Naive thymus-derived CD4-positive, alpha-beta T cell (primary cell): ENCODE measurements around the gene RNF125. TPM values are rescaled to one million over a fixed set of nuclear protein-coding genes. Genes with fewer than 3 reads are reported as not detected.

Experiments
- ATAC-seq: fragments of 150-1000 bp; cut with Tn5 transposase; 2 replicates; pipeline ENCODE4 v1.10.0; 2021; ENCODE audit warnings: mild to moderate bottlenecking, moderate library complexity
- CTCF ChIA-PET: fragments of 350-600 bp; sonication (Branson Sonifier 250); formaldehyde crosslinking; loops from one replicate; lab custom pipeline; 2021; ENCODE audit warnings: antibody characterized with exemption; lab: Charles Lee
- POLR2A ChIA-PET: fragments of 350-600 bp; sonication (Branson Sonifier 250); formaldehyde crosslinking; loops from one replicate; lab custom pipeline; 2021; ENCODE audit warnings: antibody characterized with exemption, inconsistent platforms; lab: Charles Lee
- DNase-seq, 9 donors: peaks; one replicate each; pipeline versions ENCODE4 v3.0.0 to v3.0.0-alpha.2; 2020 to 2022; ENCODE audit warnings: mixed read lengths in 1 of 9
- H3K27ac ChIP-seq: one replicate; pipeline ENCODE4 v1.7.0; 2013; ENCODE audit warnings: mild to moderate bottlenecking, low read depth, low read length, moderate library complexity
- H3K27me3 ChIP-seq, 2 donors: one replicate each; pipeline ENCODE4 v1.7.0; 2013; ENCODE audit warnings: low read length in 2 of 2, mild to moderate bottlenecking in 2 of 2, moderate library complexity in 2 of 2; ENCODE audit not compliant: control insufficient read depth in 2 of 2, insufficient read depth in 2 of 2
- H3K36me3 ChIP-seq, 3 experiments: 1 replicate in 2 of 3; 2 replicates in 1 of 3; pipeline ENCODE4 v1.7.0; 2013; ENCODE audit warnings: low read length in 3 of 3, mild to moderate bottlenecking in 3 of 3, moderate library complexity in 1 of 3; ENCODE audit not compliant: insufficient read depth in 3 of 3, control insufficient read depth in 2 of 3
- H3K4me1 ChIP-seq, 2 donors: one replicate each; pipeline ENCODE4 v1.7.0; 2013; ENCODE audit warnings: low read length in 2 of 2, mild to moderate bottlenecking in 2 of 2, moderate library complexity in 1 of 2; ENCODE audit not compliant: control insufficient read depth in 2 of 2, insufficient read depth in 2 of 2
- H3K4me3 ChIP-seq: 2 replicates; pipeline ENCODE4 v1.7.0; 2013; ENCODE audit warnings: mild to moderate bottlenecking, low read length
- H3K9me3 ChIP-seq, 3 experiments: 1 replicate in 2 of 3; 2 replicates in 1 of 3; pipeline ENCODE4 v1.7.0; 2013; ENCODE audit warnings: low read length in 3 of 3; ENCODE audit not compliant: control insufficient read depth in 2 of 3
- H3K27ac Mint-ChIP-seq, 9 donors: one replicate each; pipeline ENCODE4 v1.8.0; 2020 to 2022; ENCODE audit warnings: mixed read lengths in 9 of 9, mild to moderate bottlenecking in 8 of 9, moderate library complexity in 5 of 9, inconsistent platforms in 2 of 9
- H3K27me3 Mint-ChIP-seq, 5 donors: one replicate each; pipeline ENCODE4 v1.8.0; 2021 to 2022; ENCODE audit warnings: mixed read lengths in 5 of 5, mild to moderate bottlenecking in 1 of 5
- H3K36me3 Mint-ChIP-seq, 5 donors: one replicate each; pipeline ENCODE4 v1.8.0; 2020 to 2022; ENCODE audit warnings: mixed read lengths in 5 of 5, mild to moderate bottlenecking in 3 of 5, inconsistent platforms in 1 of 5
- H3K4me1 Mint-ChIP-seq, 7 donors: one replicate each; pipeline ENCODE4 v1.8.0; 2020 to 2022; ENCODE audit warnings: mixed read lengths in 7 of 7, mild to moderate bottlenecking in 3 of 7, inconsistent platforms in 1 of 7
- H3K4me3 Mint-ChIP-seq, 10 donors: one replicate each; pipeline ENCODE4 v1.8.0; 2020 to 2022; ENCODE audit warnings: mild to moderate bottlenecking in 10 of 10, mixed read lengths in 10 of 10, moderate library complexity in 6 of 10, inconsistent platforms in 2 of 10
- H3K9me3 Mint-ChIP-seq, 11 donors: one replicate each; pipeline ENCODE4 v1.8.0; 2020 to 2022; ENCODE audit warnings: mixed read lengths in 11 of 11, mild to moderate bottlenecking in 4 of 11, inconsistent platforms in 1 of 11, moderate library complexity in 1 of 11
- intact Hi-C, 2 donors: fragments of 100-400 bp; cut with micrococcal nuclease; formaldehyde crosslinking; loops; one replicate each; pipeline ENCODE4 v1.15.1; 2023
- polyA plus RNA-seq, 2 donors: library from polyadenylated mRNA; unstranded; fragments of 300-500 nt; fragmentation: Illumina TruSeq; gene quantifications; one replicate each; pipeline ENCODE4 v1.2.3, GENCODE V29; 2021
- total RNA-seq, 6 experiments: library from RNA in 5 of 6; stranded (reverse) in 5 of 6; gene quantifications; 1 replicate in 5 of 6; 2 replicates in 1 of 6; pipeline ENCODE4 v1.2.3 and lab custom pipeline; 2021 to 2026

The RNF125 gene
- total and polyA plus RNA-seq, 7 experiments from 2014 or later: 20.9 to 64.7 (median 37.1) TPM

- peaks cover 0 to 51% (median 33%) of the 10 kb centered on the region in 5 donors for H3K36me3 Mint-ChIP-seq
- no peak for DNase-seq
- peak overlapping the region in 8 of 9 donors; percentile 1 to 89 (median 58) for H3K27ac Mint-ChIP-seq
- Histone ChIP-seq H3K36me3 (peaks cover 4 to 38% (median 13%) of the 10 kb centered on the region in 3 experiments), H3K27ac (peak overlapping the region; percentile 2), H3K27me3 (no peaks in the 10 kb centered on the region), H3K4me3 (peak overlapping the region; percentile 12), H3K9me3 (no peaks in the 10 kb centered on the region), H3K4me1 (peaks cover 21% of the 10 kb centered on the region in 2 donors)
- H3K9me3 Mint-ChIP-seq: no peaks in the 10 kb centered on the region
- peaks cover 22 to 54% (median 36%) of the 10 kb centered on the region in 7 donors for H3K4me1 Mint-ChIP-seq
- H3K27me3 Mint-ChIP-seq: no peaks in the 10 kb centered on the region
- ChIA-PET CTCF (interaction anchor here (0.6 to 2.1 kb wide), 3 partner anchors 30 to 106 kb away, joined by 5 to 6 read pairs (median 6); partner anchors contain the start of genes RNF125 and TRAPPC8), POLR2A (interaction anchor here (0.8 to 1.2 kb wide), 3 partner anchors 9 to 30 kb away, joined by 4 to 6 read pairs (median 4); partner anchors contain the start of gene RNF125)
- H3K4me3 Mint-ChIP-seq: peak overlapping the region in 9 of 10 donors; percentile 1 to 83 (median 36)
- intact Hi-C loops: loop anchor here (1.0 to 2.0 kb wide), 4 partner anchors 7 to 44 kb away; no protein-coding TSS in a partner anchor
- peak; percentile 46 for ATAC-seq
Observed at GRCh38 chr18:32048507-32049091, 30.0 kb downstream of the RNF125 start.

- peak in 1 of 9 donors; percentile 23 for DNase-seq
- intact Hi-C loops: loop anchor here (1.0 to 2.0 kb wide), 4 partner anchors 8 to 43 kb away; no protein-coding TSS in a partner anchor
- Histone ChIP-seq H3K9me3 (no peaks in the 10 kb centered on the region), H3K27ac (peak overlapping the region; percentile 35), H3K36me3 (peaks cover 5 to 35% (median 18%) of the 10 kb centered on the region in 3 experiments), H3K27me3 (no peaks in the 10 kb centered on the region), H3K4me3 (no peak overlapping the region), H3K4me1 (peaks cover 21% of the 10 kb centered on the region in 2 donors)
- Mint-ChIP-seq H3K9me3 (no peaks in the 10 kb centered on the region), H3K27ac (peak overlapping the region; percentile 10 to 89 (median 56)), H3K4me1 (peaks cover 22 to 58% (median 36%) of the 10 kb centered on the region in 7 donors), H3K36me3 (peaks cover 0 to 55% (median 36%) of the 10 kb centered on the region in 5 donors), H3K27me3 (no peaks in the 10 kb centered on the region), H3K4me3 (peak overlapping the region; percentile 2 to 83 (median 56))
- ChIA-PET CTCF (interaction anchor here (0.9 to 2.1 kb wide), 4 partner anchors 17 to 31 kb away, joined by 4 to 7 read pairs (median 5); partner anchors contain the start of gene RNF125), POLR2A (interaction anchor here (1.0 to 1.7 kb wide), 2 partner anchors 9 to 11 kb away, joined by 3 to 7 read pairs; no protein-coding TSS in a partner anchor)
- ATAC-seq: peak; percentile 79
Observed at GRCh38 chr18:32049393-32050171, 31.0 kb downstream of the RNF125 start.

DNA sequence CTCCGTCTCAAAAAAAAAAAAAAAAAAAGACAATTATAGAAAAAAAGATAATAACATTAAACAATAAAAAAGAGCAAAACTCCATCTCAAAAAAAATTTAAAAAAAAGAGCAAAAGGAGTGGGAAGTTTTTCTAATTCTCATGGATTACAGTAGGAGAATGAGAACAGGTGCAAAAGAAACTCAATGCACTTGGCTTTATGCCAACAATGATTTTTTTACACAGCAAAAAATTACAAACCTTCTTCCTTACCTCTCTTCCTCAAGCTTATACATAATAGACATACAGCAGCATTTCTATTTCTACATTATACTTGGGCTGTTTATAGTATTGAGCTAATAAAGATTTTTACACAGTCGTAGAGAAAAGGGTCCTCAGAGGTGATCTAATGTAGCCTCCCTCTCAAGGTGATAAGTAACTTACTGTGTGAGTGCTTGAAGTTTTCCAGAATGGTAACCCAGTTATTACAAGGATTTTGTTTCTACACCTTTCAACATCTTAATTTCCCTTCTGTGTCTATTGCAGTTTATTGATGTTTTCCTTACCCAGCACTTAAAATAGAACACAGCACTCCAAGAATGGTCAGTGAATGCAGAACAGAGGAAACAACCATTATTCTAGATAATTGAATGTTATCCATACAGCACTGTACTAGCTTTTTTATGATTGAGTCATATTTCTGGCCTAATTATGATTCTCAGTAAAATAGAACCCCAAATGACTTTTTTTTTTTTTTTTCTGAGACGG, 38.2 kb downstream of the RNF125 start:
- H3K36me3 ChIP-seq: peaks cover 5 to 11% (median 7%) of the 10 kb centered on the region in 3 experiments
- Mint-ChIP-seq H3K36me3 (peaks cover 0 to 60% (median 46%) of the 10 kb centered on the region in 5 donors), H3K4me1 (peaks cover 16 to 66% (median 56%) of the 10 kb centered on the region in 7 donors), H3K27ac (peak overlapping the region in 5 of 9 donors; percentile 7 to 71 (median 54)), H3K9me3 (peaks cover 0 to 2% (median 0%) of the 10 kb centered on the region in 11 donors), H3K4me3 (peak overlapping the region in 1 of 10 donors; percentile 14), H3K27me3 (no peaks in the 10 kb centered on the region)
- intact Hi-C loops: loop anchor here in 1 of 2 donors (5.0 kb wide), 1 partner anchor 39 kb away; the partner anchor contains the start of gene RNF125
- H3K27ac ChIP-seq: no peak overlapping the region
- no peak overlapping the region for H3K4me3 ChIP-seq
- no peaks in the 10 kb centered on the region for H3K27me3 ChIP-seq
- H3K4me1 ChIP-seq: peaks cover 10 to 14% of the 10 kb centered on the region in 2 donors
- H3K9me3 ChIP-seq: no peaks in the 10 kb centered on the region
- ChIA-PET POLR2A (interaction anchor here (0.7 to 1.0 kb wide), 5 partner anchors 9 to 85 kb away, joined by 3 to 4 read pairs (median 3); no protein-coding TSS in a partner anchor), CTCF (no interaction called here)
- DNase-seq (no peak), ATAC-seq (no peak)

DNA sequence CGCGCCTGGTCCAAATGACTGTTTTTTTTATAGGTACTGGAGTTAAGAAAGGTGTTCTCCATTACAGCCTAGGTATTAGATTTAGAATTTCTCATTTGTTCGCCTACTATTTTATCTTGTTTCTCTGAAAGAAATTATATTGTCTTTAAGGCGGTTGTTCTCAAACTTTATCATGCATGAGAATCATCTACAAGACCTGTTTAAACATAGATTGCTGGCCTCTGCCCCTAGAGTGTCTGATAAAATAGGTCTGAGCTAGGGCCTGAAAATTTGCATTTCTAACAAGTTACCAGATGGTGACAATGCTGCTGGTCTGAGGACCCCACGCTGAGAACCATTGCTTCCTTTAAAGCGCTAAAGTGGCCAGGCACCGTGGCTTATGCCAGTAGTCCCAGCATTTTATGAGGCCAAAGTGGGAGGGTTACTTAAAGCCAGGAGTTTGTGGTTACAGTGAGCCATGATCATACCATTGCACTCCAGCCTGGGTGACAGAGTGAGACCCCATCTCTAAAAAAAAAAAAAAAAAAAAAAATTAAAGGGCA, 39.1 kb downstream of the RNF125 start:
- ChIA-PET POLR2A (interaction anchor here (0.9 kb wide), 2 partner anchors 9 to 10 kb away, joined by 3 to 4 read pairs; no protein-coding TSS in a partner anchor), CTCF (no interaction called here)
- no peak overlapping the region for H3K4me3 ChIP-seq

GRCh38 chr18:32060026-32060425, 41.4 kb downstream of the RNF125 start:
- no peaks in the 10 kb centered on the region for H3K27me3 ChIP-seq
- intact Hi-C loops: no loop called here
- CTCF ChIA-PET: interaction anchor here (1.0 to 2.2 kb wide), 2 partner anchors 12 to 41 kb away, joined by 4 to 7 read pairs; partner anchors contain the start of gene RNF125

More for the DNA sequence above, 39.1 kb downstream of the RNF125 start:
- no peak for ATAC-seq
- Histone ChIP-seq H3K9me3 (no peaks in the 10 kb centered on the region), H3K27me3 (no peaks in the 10 kb centered on the region), H3K27ac (no peak overlapping the region), H3K36me3 (peaks cover 5 to 11% (median 10%) of the 10 kb centered on the region in 3 experiments), H3K4me1 (peaks cover 10 to 14% of the 10 kb centered on the region in 2 donors)
- Mint-ChIP-seq H3K36me3 (peaks cover 0 to 57% (median 46%) of the 10 kb centered on the region in 5 donors), H3K4me3 (no peak overlapping the region), H3K27me3 (no peaks in the 10 kb centered on the region), H3K9me3 (peaks cover 0 to 2% (median 0%) of the 10 kb centered on the region in 11 donors), H3K27ac (peak overlapping the region in 2 of 9 donors; percentile 17 to 19), H3K4me1 (peaks cover 16 to 64% (median 56%) of the 10 kb centered on the region in 7 donors)
- no peak for DNase-seq
- intact Hi-C loops: loop anchor here in 1 of 2 donors (2.0 to 5.0 kb wide), 3 partner anchors 15 to 40 kb away; partner anchors contain the start of gene RNF125

More at GRCh38 chr18:32060026-32060425, 41.4 kb downstream of the RNF125 start:
- no peak for ATAC-seq
- H3K27me3 Mint-ChIP-seq: no peaks in the 10 kb centered on the region
- peak overlapping the region in 8 of 9 donors; percentile 26 to 73 (median 50) for H3K27ac Mint-ChIP-seq
- POLR2A ChIA-PET: interaction anchor here (1.1 to 2.3 kb wide), 2 partner anchors 10 to 32 kb away, joined by 3 to 7 read pairs; partner anchors contain the start of gene RNF138
- Histone ChIP-seq H3K9me3 (no peaks in the 10 kb centered on the region), H3K27ac (no peak overlapping the region), H3K4me1 (peaks cover 10 to 14% of the 10 kb centered on the region in 2 donors), H3K36me3 (peaks cover 0 to 16% (median 14%) of the 10 kb centered on the region in 3 experiments), H3K4me3 (no peak overlapping the region)
- peaks cover 0 to 56% (median 41%) of the 10 kb centered on the region in 5 donors for H3K36me3 Mint-ChIP-seq
- no peak for DNase-seq
- peak overlapping the region in 4 of 10 donors; percentile 14 to 52 (median 20) for H3K4me3 Mint-ChIP-seq
- peaks cover 0 to 2% (median 0%) of the 10 kb centered on the region in 11 donors for H3K9me3 Mint-ChIP-seq
- peaks cover 16 to 63% (median 49%) of the 10 kb centered on the region in 7 donors for H3K4me1 Mint-ChIP-seq
